Measurements from ENCODE around the gene SNX9. TPM values are rescaled to one million over a fixed set of nuclear protein-coding genes. Genes with fewer than 3 reads are reported as not detected.
"Not testable (repeated sequence)": the region's sequence is repeated elsewhere in the genome, so short reads cannot be mapped to it uniquely, and the experiment has no call there.

The SNX9 gene
- total RNA-seq, 1 donor from 2014 or later: 67.3 TPM

DNA sequence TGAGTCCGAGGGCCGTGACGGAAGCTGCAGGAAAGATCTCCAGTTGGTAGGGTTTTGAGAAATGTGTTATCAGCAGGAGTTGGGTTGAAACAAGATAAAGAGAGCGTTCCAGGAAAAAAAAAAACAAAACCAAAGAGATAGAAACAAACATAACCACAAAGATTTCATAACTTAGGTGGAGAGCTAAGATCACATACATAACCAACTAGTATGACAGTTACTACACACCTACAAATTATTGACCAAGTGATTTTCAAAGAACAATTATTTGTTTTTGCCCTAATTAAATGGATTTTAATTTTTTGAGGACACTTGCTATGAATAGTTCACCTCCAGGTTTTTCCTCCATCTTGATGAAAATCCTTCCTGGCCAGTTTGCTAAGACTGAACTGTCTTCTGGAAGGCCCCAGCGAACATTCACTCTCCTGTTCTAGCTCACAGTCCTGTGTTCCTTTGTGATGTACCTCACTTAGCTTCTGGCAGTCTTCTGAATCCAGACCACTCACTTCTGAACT, 69.4 kb downstream of the SNX9 start:
- TF ChIP-seq, protein P1, sequence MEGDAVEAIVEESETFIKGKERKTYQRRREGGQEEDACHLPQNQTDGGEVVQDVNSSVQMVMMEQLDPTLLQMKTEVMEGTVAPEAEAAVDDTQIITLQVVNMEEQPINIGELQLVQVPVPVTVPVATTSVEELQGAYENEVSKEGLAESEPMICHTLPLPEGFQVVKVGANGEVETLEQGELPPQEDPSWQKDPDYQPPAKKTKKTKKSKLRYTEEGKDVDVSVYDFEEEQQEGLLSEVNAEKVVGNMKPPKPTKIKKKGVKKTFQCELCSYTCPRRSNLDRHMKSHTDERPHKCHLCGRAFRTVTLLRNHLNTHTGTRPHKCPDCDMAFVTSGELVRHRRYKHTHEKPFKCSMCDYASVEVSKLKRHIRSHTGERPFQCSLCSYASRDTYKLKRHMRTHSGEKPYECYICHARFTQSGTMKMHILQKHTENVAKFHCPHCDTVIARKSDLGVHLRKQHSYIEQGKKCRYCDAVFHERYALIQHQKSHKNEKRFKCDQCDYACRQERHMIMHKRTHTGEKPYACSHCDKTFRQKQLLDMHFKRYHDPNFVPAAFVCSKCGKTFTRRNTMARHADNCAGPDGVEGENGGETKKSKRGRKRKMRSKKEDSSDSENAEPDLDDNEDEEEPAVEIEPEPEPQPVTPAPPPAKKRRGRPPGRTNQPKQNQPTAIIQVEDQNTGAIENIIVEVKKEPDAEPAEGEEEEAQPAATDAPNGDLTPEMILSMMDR (IDR thresholded peaks at IDR 0.05; ENCODE audit: insufficient read depth, low read length, poor library complexity, severe bottlenecking): no peak
- H3K4me3 ChIP-seq (ENCODE audit: low read depth, low read length): no peak overlapping the region
- no peak for DNase-seq (ENCODE audit: low read depth)
- H3K27me3 ChIP-seq (ENCODE audit: control insufficient read depth, insufficient read depth, low read length): no peaks in the 10 kb centered on the region
- peaks cover 2% of the 10 kb centered on the region for H3K36me3 ChIP-seq (ENCODE audit: control insufficient read depth, insufficient read depth, low read length)

- DNase-seq (ENCODE audit: low read depth): no peak
- peaks cover 2% of the 10 kb centered on the region for H3K36me3 ChIP-seq (ENCODE audit: control insufficient read depth, insufficient read depth, low read length)
- TF ChIP-seq, protein P1 (IDR thresholded peaks at IDR 0.05; ENCODE audit: insufficient read depth, low read length, poor library complexity, severe bottlenecking): no peak
Measured at GRCh38 chr6:157893238-157893637, 70.2 kb downstream of the SNX9 start.

GRCh38 chr6:157895585-157895984, 72.5 kb downstream of the SNX9 start:
- TF ChIP-seq, protein P1 (IDR thresholded peaks at IDR 0.05; ENCODE audit: insufficient read depth, low read length, poor library complexity, severe bottlenecking): no peak
- H3K4me3 ChIP-seq (ENCODE audit: low read depth, low read length): no peak overlapping the region
- H3K27me3 ChIP-seq (ENCODE audit: control insufficient read depth, insufficient read depth, low read length): no peaks in the 10 kb centered on the region
- peaks cover 3% of the 10 kb centered on the region for H3K36me3 ChIP-seq (ENCODE audit: control insufficient read depth, insufficient read depth, low read length)
- no peak for DNase-seq (ENCODE audit: low read depth)

More at GRCh38 chr6:157893238-157893637, 70.2 kb downstream of the SNX9 start:
- no peaks in the 10 kb centered on the region for H3K27me3 ChIP-seq (ENCODE audit: control insufficient read depth, insufficient read depth, low read length)
- no peak overlapping the region for H3K4me3 ChIP-seq (ENCODE audit: low read depth, low read length)

DNA sequence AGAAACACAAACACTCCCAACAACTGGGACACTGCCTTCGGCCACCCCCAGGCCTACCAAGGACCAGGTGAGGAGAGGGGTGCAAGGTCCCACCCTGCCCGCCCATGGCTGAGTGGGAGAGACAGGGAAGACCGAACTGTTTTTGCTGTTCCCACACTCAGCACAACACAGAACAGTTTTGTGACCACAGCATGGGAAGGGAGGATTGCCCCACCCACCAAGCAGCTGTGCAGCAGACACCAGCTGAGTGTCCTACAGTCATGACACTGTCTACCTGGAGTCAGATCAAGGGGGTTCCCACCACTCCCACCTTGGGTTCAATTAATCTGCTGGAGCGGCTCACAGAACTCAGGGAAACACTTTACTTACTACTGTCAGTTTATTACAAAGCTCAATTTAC, 73.9 kb downstream of the SNX9 start:
- Histone ChIP-seq H3K36me3 (ENCODE audit: control insufficient read depth, insufficient read depth, low read length) (peaks cover 3% of the 10 kb centered on the region), H3K4me3 (ENCODE audit: low read depth, low read length) (no peak overlapping the region), H3K27me3 (ENCODE audit: control insufficient read depth, insufficient read depth, low read length) (no peaks in the 10 kb centered on the region)
- TF ChIP-seq, protein P1 (IDR thresholded peaks at IDR 0.05; ENCODE audit: insufficient read depth, low read length, poor library complexity, severe bottlenecking): no peak
- no peak for DNase-seq (ENCODE audit: low read depth)

GRCh38 chr6:157898169-157898568, 75.1 kb downstream of the SNX9 start:
- no peak overlapping the region for H3K4me3 ChIP-seq (ENCODE audit: low read depth, low read length)
- peaks cover 3% of the 10 kb centered on the region for H3K36me3 ChIP-seq (ENCODE audit: control insufficient read depth, insufficient read depth, low read length)
- no peak for DNase-seq (ENCODE audit: low read depth)
- H3K27me3 ChIP-seq (ENCODE audit: control insufficient read depth, insufficient read depth, low read length): no peaks in the 10 kb centered on the region
- TF ChIP-seq, protein P1 (IDR thresholded peaks at IDR 0.05; ENCODE audit: insufficient read depth, low read length, poor library complexity, severe bottlenecking): peak; percentile 2

- H3K4me3 ChIP-seq (ENCODE audit: low read depth, low read length): no peak overlapping the region
- no peak for DNase-seq (ENCODE audit: low read depth)
- TF ChIP-seq, protein P1 (IDR thresholded peaks at IDR 0.05; ENCODE audit: insufficient read depth, low read length, poor library complexity, severe bottlenecking): no peak
Measured at GRCh38 chr6:157898640-157899039, 75.6 kb downstream of the SNX9 start.

GRCh38 chr6:157900262-157900661, 77.2 kb downstream of the SNX9 start:
- not testable (repeated sequence) for H3K27me3 ChIP-seq (ENCODE audit: control insufficient read depth, insufficient read depth, low read length); H3K36me3 ChIP-seq (ENCODE audit: control insufficient read depth, insufficient read depth, low read length); H3K4me3 ChIP-seq (ENCODE audit: low read depth, low read length); DNase-seq (ENCODE audit: low read depth)

More at GRCh38 chr6:157898640-157899039, 75.6 kb downstream of the SNX9 start:
- H3K27me3 ChIP-seq (ENCODE audit: control insufficient read depth, insufficient read depth, low read length): no peaks in the 10 kb centered on the region
- peaks cover 3% of the 10 kb centered on the region for H3K36me3 ChIP-seq (ENCODE audit: control insufficient read depth, insufficient read depth, low read length)

GRCh38 chr6:157900751-157901150, 77.7 kb downstream of the SNX9 start:
- H3K27me3 ChIP-seq (ENCODE audit: control insufficient read depth, insufficient read depth, low read length); DNase-seq (ENCODE audit: low read depth); H3K36me3 ChIP-seq (ENCODE audit: control insufficient read depth, insufficient read depth, low read length); H3K4me3 ChIP-seq (ENCODE audit: low read depth, low read length): not testable (repeated sequence)
